Activated CD8-positive, alpha-beta T cell treated with anti-CD3 and anti-CD28 coated beads for 36 hours (primary cell): Measurements from ENCODE around the gene NOVA2. TPM values are rescaled to one million over a fixed set of nuclear protein-coding genes. Genes with fewer than 3 reads are reported as not detected.

Source experiments
- ATAC-seq: fragments of 200-7000 bp; cut with Tn5 transposase; one replicate; pipeline ENCODE4 v1.10.0; 2021; ENCODE audit warnings: mild to moderate bottlenecking, moderate library complexity
- CTCF ChIA-PET: fragments of 350-600 bp; sonication (Branson Sonifier 250); formaldehyde crosslinking; loops from one replicate; lab custom pipeline; 2021; ENCODE audit warnings: antibody characterized with exemption; lab: Charles Lee
- POLR2A ChIA-PET: fragments of 350-600 bp; sonication (Branson Sonifier 250); formaldehyde crosslinking; loops from one replicate; lab custom pipeline; 2021; ENCODE audit warnings: antibody characterized with exemption; lab: Charles Lee
- DNase-seq: peaks from one replicate; pipeline ENCODE4 v3.0.0-alpha.2; 2020
- H3K27ac Mint-ChIP-seq: one replicate; pipeline ENCODE4 v1.8.0; 2021; ENCODE audit warnings: mild to moderate bottlenecking, mixed read lengths
- H3K27me3 Mint-ChIP-seq: one replicate; pipeline ENCODE4 v1.8.0; 2021; ENCODE audit warnings: mixed read lengths
- H3K36me3 Mint-ChIP-seq: one replicate; pipeline ENCODE4 v1.8.0; 2021; ENCODE audit warnings: low read depth, mixed read lengths
- H3K4me1 Mint-ChIP-seq: one replicate; pipeline ENCODE4 v1.8.0; 2021; ENCODE audit warnings: low read depth, mixed read lengths
- H3K4me3 Mint-ChIP-seq: one replicate; pipeline ENCODE4 v1.8.0; 2021; ENCODE audit warnings: mild to moderate bottlenecking, moderate library complexity, mixed read lengths
- H3K9me3 Mint-ChIP-seq: one replicate; pipeline ENCODE4 v1.8.0; 2021; ENCODE audit warnings: mixed read lengths
- intact Hi-C: fragments of 100-400 bp; cut with micrococcal nuclease; formaldehyde crosslinking; loops from one replicate; pipeline ENCODE4 v1.10.0; 2022
- total RNA-seq, 2 experiments: library from RNA; stranded (reverse); gene quantifications; one replicate each; pipeline ENCODE4 v1.2.3, GENCODE V29; 2021
- TF ChIP-seq, protein P1 (sequence below): fragments of 200-600 bp; IDR thresholded peaks from one replicate; pipeline ENCODE4 v1.8.0; 2022; ENCODE audit warnings: antibody characterized with exemption, mild to moderate bottlenecking

The NOVA2 gene
- total RNA-seq, 2 experiments from 2014 or later = not detected

DNA sequence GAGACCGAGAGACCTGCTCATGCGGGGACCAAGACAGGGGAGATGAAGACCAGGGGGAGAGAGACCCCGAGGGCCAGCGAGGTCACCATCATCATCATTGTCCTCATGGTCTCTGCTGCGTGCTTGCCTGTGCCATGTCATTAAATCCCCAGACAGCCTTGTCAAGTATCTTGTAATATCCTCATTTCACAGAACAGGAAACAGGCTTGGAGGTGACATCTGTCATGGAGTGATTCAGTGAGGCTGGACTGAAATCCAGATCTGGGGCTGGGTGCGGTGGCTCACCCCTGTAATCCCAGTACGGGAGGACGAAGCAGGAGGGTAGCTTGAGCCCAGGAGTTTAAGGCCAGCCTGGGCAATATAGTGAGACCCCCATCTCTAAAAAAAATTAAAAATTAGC is 53.2 kb downstream of the NOVA2 start:
- Mint-ChIP-seq H3K4me3 (no peak overlapping the region), H3K9me3 (no peaks in the 10 kb centered on the region), H3K27me3 (peaks cover 7% of the 10 kb centered on the region), H3K36me3 (no peaks in the 10 kb centered on the region), H3K27ac (no peak overlapping the region), H3K4me1 (peaks cover 12% of the 10 kb centered on the region)
- ChIA-PET POLR2A (interaction anchor here (1.6 kb wide), 1 partner anchor 18 kb away, joined by 7 read pairs; the partner anchor contains the start of gene MYPOP), CTCF (no interaction called here)
- intact Hi-C loops = no loop called here
- ATAC-seq (peak; percentile 50), DNase-seq (peak; percentile 32)
- TF ChIP-seq, protein P1, sequence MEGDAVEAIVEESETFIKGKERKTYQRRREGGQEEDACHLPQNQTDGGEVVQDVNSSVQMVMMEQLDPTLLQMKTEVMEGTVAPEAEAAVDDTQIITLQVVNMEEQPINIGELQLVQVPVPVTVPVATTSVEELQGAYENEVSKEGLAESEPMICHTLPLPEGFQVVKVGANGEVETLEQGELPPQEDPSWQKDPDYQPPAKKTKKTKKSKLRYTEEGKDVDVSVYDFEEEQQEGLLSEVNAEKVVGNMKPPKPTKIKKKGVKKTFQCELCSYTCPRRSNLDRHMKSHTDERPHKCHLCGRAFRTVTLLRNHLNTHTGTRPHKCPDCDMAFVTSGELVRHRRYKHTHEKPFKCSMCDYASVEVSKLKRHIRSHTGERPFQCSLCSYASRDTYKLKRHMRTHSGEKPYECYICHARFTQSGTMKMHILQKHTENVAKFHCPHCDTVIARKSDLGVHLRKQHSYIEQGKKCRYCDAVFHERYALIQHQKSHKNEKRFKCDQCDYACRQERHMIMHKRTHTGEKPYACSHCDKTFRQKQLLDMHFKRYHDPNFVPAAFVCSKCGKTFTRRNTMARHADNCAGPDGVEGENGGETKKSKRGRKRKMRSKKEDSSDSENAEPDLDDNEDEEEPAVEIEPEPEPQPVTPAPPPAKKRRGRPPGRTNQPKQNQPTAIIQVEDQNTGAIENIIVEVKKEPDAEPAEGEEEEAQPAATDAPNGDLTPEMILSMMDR = no peak

DNA sequence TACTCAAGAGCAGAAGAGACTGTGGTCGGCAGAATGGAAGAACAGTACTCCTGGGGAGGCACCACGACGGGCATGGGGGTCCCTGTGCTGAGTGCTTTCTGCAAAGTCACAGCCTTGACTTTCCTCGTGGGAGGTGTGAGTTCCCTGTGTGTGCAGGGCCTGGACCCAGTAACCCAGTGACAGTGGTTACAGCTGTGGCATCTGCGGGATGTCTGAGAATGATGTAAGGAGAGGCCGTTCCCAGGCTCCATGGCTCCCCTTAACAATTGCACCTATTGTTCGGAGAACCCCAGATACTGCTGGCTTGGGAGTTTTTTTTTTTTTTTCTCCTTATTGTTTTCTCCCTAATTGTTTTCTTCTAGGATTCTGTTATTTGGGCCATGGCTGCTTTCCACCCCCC is 54.0 kb downstream of the NOVA2 start:
- Mint-ChIP-seq H3K27ac (no peak overlapping the region), H3K27me3 (peaks cover 9% of the 10 kb centered on the region)

DNA sequence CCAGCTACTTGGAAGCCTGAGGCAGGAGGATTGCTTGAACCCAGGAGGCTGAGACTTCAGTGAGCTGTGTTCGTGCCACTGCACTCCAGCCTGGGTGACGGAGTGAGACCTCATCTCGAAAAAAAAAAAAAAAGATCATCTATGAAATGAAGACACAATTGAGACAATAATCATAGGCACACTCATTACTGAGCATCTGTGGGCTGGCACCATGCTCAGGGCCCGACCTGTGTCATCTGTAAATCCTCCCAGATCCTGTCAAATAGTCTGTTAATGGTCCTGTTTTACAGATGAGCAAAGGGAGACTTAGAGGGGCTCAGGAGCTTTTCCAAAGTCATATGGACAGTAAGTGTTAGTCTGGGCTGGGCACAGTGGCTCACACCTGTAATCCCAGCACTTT is 54.9 kb downstream of the NOVA2 start:
- H3K9me3 Mint-ChIP-seq = no peaks in the 10 kb centered on the region
- POLR2A ChIA-PET = no interaction called here
- H3K27me3 Mint-ChIP-seq = peaks cover 9% of the 10 kb centered on the region
- ATAC-seq = no peak
- TF ChIP-seq, protein P1 = no peak
- CTCF ChIA-PET = interaction anchor here (1.2 kb wide), 1 partner anchor 16 kb away, joined by 3 read pairs; the partner anchor contains the start of gene MYPOP
- no peaks in the 10 kb centered on the region for H3K36me3 Mint-ChIP-seq
- H3K4me1 Mint-ChIP-seq = peaks cover 12% of the 10 kb centered on the region
- DNase-seq = no peak
- H3K27ac Mint-ChIP-seq = no peak overlapping the region
- H3K4me3 Mint-ChIP-seq = no peak overlapping the region
- intact Hi-C loops = no loop called here

More for the DNA sequence above, 54.0 kb downstream of the NOVA2 start:
- no peak overlapping the region for H3K4me3 Mint-ChIP-seq
- peaks cover 12% of the 10 kb centered on the region for H3K4me1 Mint-ChIP-seq
- DNase-seq (peak; percentile 22), ATAC-seq (no peak)
- POLR2A ChIA-PET = interaction anchor here (1.6 kb wide), 1 partner anchor 17 kb away, joined by 7 read pairs; the partner anchor contains the start of gene MYPOP
- CTCF ChIA-PET = interaction anchor here (1.2 kb wide), 1 partner anchor 17 kb away, joined by 3 read pairs; the partner anchor contains the start of gene MYPOP
- no peaks in the 10 kb centered on the region for H3K9me3 Mint-ChIP-seq
- intact Hi-C loops = no loop called here
- TF ChIP-seq, protein P1 = no peak
- H3K36me3 Mint-ChIP-seq = no peaks in the 10 kb centered on the region

DNA sequence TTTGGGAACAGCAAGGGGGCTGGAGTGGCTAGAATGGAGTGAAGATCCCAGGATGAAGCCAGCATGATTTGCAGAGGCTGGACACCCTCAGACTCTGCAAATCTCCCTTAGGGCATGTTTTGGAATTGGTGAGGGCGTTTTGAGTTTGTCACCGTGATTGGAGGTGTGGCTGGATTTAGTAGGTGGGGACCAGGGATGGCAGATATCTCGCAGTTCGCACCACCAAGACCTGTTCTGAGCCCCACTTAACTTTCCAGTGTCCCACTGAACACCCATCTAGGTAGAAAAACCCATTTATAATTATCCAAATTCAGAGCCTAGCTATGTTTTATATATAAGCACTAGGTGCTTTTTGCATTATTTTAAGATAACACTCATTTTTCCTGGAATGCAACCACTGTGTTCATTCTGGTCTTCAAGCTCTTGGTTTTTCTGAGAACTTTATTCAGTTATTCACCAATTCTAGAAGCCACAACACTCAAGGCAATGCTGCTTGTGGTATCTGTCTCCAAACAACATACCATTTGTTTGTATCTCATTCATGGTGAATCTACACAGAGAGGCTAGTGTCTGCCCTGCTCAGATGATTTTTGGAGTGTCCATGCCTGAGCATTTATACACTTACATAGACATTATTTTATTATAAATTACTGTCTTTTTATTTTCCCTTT is 56.1 kb downstream of the NOVA2 start:
- DNase-seq (peak; percentile 40), ATAC-seq (peak; percentile 63)
- intact Hi-C loops = no loop called here
- peak overlapping the region; percentile 52 for H3K27ac Mint-ChIP-seq
- H3K27me3 Mint-ChIP-seq = peaks cover 18% of the 10 kb centered on the region
- H3K9me3 Mint-ChIP-seq = no peaks in the 10 kb centered on the region
- no peak overlapping the region for H3K4me3 Mint-ChIP-seq
- peaks cover 12% of the 10 kb centered on the region for H3K4me1 Mint-ChIP-seq
- POLR2A ChIA-PET = interaction anchor here (0.6 to 1.0 kb wide), 2 partner anchors 57 to 165 kb away, joined by 3 read pairs; no protein-coding TSS in a partner anchor
- no peaks in the 10 kb centered on the region for H3K36me3 Mint-ChIP-seq
- TF ChIP-seq, protein P1 = no peak
- CTCF ChIA-PET = interaction anchor here (1.3 kb wide), 1 partner anchor 54 kb away, joined by 3 read pairs; no protein-coding TSS in a partner anchor
